NCI-H446 treated with DMSO at 0.1 percent for 48 hours (cell line): Measurements from ENCODE around the gene GBX2.
A peak's percentile ranks its signal among the peaks of the same experiment; 100 is the strongest.

ENCODE experiments used
- DNase-seq: peaks from one replicate; lab custom pipeline; 2025; lab: John Stamatoyannopoulos, UW

Gene GBX2

GRCh38 chr2:236180831-236181453, 12.8 kb upstream of the GBX2 start:
- DNase-seq, result peak; percentile 40

- no peak for DNase-seq
Observed at GRCh38 chr2:236180076-236180816, 12.1 kb upstream of the GBX2 start.

GRCh38 chr2:236179236-236180075, 11.3 kb upstream of the GBX2 start:
- no peak for DNase-seq

GRCh38 chr2:236178890-236179235, 10.7 kb upstream of the GBX2 start:
- no peak for DNase-seq

- peak; percentile 50 for DNase-seq
Observed at GRCh38 chr2:236177967-236178889, 10.0 kb upstream of the GBX2 start.

- no peak for DNase-seq
Observed at GRCh38 chr2:236177604-236177966, 9.4 kb upstream of the GBX2 start.

- no peak for DNase-seq
Observed at GRCh38 chr2:236176951-236177350, 8.8 kb upstream of the GBX2 start.

- DNase-seq, result no peak
Observed at GRCh38 chr2:236176417-236176816, 8.2 kb upstream of the GBX2 start.

GRCh38 chr2:236175548-236176150, 7.5 kb upstream of the GBX2 start:
- DNase-seq, result no peak

GRCh38 chr2:236173729-236174607, 5.8 kb upstream of the GBX2 start:
- DNase-seq, result no peak

- DNase-seq, result no peak
Observed at GRCh38 chr2:236173036-236173728, 5.0 kb upstream of the GBX2 start.

- no peak for DNase-seq
Observed at GRCh38 chr2:236172255-236173035, 4.3 kb upstream of the GBX2 start.

GRCh38 chr2:236171680-236172254, 3.6 kb upstream of the GBX2 start:
- no peak for DNase-seq

GRCh38 chr2:236171181-236171679, 3.0 kb upstream of the GBX2 start:
- DNase-seq, result no peak

- DNase-seq, result no peak
Observed at GRCh38 chr2:236170590-236171165, 2.5 kb upstream of the GBX2 start.

- no peak for DNase-seq
Observed at GRCh38 chr2:236169741-236170589, 1.8 kb upstream of the GBX2 start.

GRCh38 chr2:236169151-236169721, 1.1 kb upstream of the GBX2 start:
- no peak for DNase-seq
